SKM-1 (cell line): ENCODE measurements around the gene C10orf120.

Experiments used
- DNase-seq: peaks from one replicate; lab custom pipeline; 2025; ENCODE audit not compliant: unreplicated experiment; lab: John Stamatoyannopoulos, UW

C10orf120 gene

GRCh38 chr10:122703483-122704448 lies 4.1 kb upstream of the C10orf120 start:
- peak; percentile 3 for DNase-seq

- no peak for DNase-seq
These were observed 2.6 kb upstream of the C10orf120 start for GRCh38 chr10:122702275-122702674.

- no peak for DNase-seq
These were observed 2.0 kb upstream of the C10orf120 start for GRCh38 chr10:122701652-122702051.

GRCh38 chr10:122696687-122697086 lies 3.0 kb downstream of the C10orf120 start:
- no peak for DNase-seq

- no peak for DNase-seq
These were observed 6.9 kb downstream of the C10orf120 start for GRCh38 chr10:122692744-122693143.

GRCh38 chr10:122689146-122689820 lies 10.4 kb downstream of the C10orf120 start:
- no peak for DNase-seq

- DNase-seq = no peak
These were observed 11.2 kb downstream of the C10orf120 start for GRCh38 chr10:122688293-122688989.

GRCh38 chr10:122682522-122682921 lies 17.1 kb downstream of the C10orf120 start:
- no peak for DNase-seq

GRCh38 chr10:122678266-122678665 lies 21.4 kb downstream of the C10orf120 start:
- DNase-seq = no peak

GRCh38 chr10:122675278-122675677 lies 24.4 kb downstream of the C10orf120 start:
- DNase-seq = no peak

GRCh38 chr10:122674781-122675180 lies 24.9 kb downstream of the C10orf120 start:
- no peak for DNase-seq

- no peak for DNase-seq
These were observed 25.9 kb downstream of the C10orf120 start for GRCh38 chr10:122673731-122674130.

- DNase-seq = no peak
These were observed 26.4 kb downstream of the C10orf120 start for GRCh38 chr10:122673269-122673668.

- DNase-seq = no peak
These were observed 27.0 kb downstream of the C10orf120 start for GRCh38 chr10:122672655-122673054.

GRCh38 chr10:122671355-122671754 lies 28.3 kb downstream of the C10orf120 start:
- DNase-seq = no peak

- no peak for DNase-seq
These were observed 29.8 kb downstream of the C10orf120 start for GRCh38 chr10:122669842-122670241.

GRCh38 chr10:122669045-122669444 lies 30.6 kb downstream of the C10orf120 start:
- no peak for DNase-seq

GRCh38 chr10:122665946-122666345 lies 33.7 kb downstream of the C10orf120 start:
- no peak for DNase-seq

- no peak for DNase-seq
These were observed 34.3 kb downstream of the C10orf120 start for GRCh38 chr10:122665329-122665860.

- DNase-seq = no peak
These were observed 35.1 kb downstream of the C10orf120 start for GRCh38 chr10:122664501-122664900.

GRCh38 chr10:122663516-122664130 lies 36.0 kb downstream of the C10orf120 start:
- DNase-seq = no peak
